CD4-positive, alpha-beta T cell treated with Interleukin-17A for 4 hours (primary cell): ENCODE measurements around the gene ZNF628.
"Not testable (repeated sequence)": the region's sequence is repeated elsewhere in the genome, so short reads cannot be mapped to it uniquely, and the experiment has no call there.

Experiments
- DNase-seq: peaks from one replicate; pipeline ENCODE4 v3.0.0-alpha.2; 2020; ENCODE audit warnings: mixed read lengths

ZNF628 gene

DNA sequence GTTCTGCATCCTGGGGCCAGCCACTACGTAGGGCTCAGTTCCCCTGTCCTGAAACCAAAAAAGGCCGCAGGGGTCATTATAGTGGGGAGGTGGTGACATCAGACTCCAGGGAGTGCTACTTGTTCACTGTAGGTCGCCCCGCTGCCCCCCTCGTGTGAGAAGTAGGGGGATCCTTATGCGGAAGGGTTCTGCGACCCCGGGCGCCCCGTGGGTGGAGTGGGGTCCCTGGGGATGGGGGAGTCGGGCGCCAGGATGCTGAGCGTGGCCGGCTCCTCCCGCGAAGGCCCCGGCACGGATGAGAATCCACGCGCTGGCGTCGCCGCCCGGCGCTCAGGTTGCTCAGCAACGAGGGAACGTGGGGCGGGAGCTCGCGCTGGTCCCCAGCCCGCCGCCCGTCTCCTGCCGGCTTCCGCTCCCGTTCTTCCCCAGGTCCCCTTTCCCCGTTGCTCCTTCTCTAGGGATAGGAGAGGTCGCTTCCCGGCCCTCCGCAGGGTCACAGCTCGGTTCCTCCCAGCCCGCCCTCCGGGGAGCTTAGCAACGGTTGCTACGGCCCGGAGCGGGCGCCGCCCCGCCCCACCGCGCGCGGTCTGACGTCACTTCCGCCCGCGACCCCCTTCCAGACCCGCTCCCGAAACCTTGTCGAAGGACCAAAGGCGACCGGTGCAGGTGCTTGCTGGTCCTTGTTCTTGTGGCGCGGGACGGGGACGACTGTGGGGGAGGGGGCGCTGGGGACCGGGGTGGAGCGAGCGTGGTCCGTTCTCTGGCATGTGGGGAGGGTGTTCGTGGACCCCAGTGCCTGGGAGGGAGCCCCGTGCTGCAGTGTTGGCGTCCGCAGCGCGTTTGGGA, 8.4 kb downstream of the ZNF628 start, which contains the start of gene NAT14:
Gene NAT14 (plus strand): TSS at position 596 of the 846 bp plus-strand sequence. CDS start 521 bp downstream, outside the sequence.
- DNase-seq: peak; percentile 65

- DNase-seq: no peak
Observed at GRCh38 chr19:55485439-55486011, 9.1 kb downstream of the ZNF628 start.

DNA sequence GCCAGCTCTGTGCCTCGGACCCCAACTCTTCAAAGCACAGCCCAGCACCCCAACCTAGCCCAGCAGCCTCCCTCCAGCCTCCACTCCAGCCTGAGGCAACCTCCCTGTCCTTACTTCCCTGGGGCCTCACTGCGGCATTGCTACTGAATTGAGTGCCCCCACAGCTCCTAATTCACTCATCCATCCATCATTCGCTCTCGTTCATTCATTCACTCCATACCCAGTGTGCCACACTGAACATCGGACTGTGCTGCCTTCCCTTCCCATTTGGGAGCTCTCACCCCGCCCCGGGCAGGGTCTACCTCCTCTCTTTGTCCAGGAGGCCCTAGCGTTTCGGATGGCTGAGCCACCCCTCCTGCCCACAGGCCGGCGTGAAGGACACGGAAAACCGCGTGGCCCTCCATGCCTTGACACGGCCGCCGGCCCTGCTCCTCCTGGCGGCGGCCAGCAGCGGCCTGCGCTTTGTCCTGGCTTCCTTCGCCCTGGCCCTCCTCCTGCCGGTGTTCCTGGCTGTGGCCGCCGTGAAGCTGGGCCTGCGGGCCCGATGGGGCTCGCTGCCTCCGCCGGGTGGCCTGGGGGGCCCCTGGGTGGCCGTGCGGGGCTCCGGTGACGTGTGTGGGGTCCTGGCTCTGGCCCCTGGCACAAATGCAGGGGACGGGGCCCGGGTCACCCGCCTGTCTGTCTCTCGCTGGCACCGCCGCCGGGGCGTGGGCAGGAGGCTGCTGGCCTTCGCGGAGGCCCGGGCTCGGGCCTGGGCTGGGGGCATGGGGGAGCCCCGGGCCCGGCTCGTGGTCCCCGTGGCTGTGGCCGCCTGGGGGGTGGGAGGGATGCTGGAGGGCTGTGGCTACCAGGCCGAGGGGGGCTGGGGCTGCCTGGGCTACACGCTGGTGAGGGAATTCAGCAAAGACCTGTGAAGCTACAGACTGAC, 9.9 kb downstream of the ZNF628 start:
- DNase-seq: no peak

DNA sequence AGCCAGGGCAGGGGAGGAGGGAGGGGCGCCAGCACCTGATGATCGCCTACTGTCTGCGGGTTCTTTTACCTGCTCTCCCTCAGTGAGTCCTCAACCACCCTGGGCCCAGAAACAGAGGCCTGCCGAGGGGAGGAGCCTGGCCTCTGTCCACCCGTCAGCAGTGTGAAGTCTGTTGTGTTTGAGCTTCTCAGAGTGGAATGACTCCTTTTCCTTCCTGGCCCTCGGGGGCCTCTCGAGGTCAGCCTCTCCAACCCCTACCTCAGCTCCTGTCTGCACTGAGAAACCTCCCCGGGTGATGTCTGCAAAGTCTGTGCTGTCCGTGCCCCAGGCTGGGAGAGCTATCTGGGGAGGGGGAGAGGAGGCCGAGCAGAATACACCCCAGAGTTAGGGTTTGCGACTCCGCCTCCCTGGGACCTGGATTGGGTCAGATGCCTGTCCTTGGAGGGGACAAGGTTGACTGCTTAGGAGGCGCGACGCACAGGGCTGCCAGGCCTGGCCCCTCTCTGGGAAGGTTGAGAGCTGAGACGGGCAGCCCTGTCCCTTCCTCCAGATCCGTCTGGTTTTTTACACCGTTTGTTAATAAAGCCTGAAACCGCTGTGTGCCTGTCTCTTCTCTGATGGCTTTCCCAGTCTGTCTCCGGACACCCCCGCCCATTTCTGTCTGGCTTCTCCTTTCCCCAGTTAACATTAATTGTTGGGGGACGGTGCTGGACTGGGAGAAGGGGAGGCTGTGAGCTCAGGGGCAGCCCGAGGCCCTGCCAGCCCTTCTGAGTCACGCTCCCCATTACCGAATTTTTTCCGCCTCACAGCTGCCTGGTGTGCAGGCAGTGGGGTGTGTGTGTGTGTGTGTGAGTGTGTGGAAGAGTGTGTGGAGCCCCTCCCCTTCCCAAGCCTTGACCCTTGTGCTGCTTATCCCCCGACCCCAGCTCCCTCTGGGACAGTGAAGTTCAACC, 10.8 kb downstream of the ZNF628 start:
- no peak for DNase-seq

- no peak for DNase-seq
Observed at GRCh38 chr19:55487924-55488687, 11.7 kb downstream of the ZNF628 start, which contains the start of gene SSC5D. SSC5D (plus strand) TSS chr19:55488436; CDS start chr19:55488590, 154 bp downstream.

- no peak for DNase-seq
Observed at GRCh38 chr19:55488986-55489710, 12.7 kb downstream of the ZNF628 start.

- DNase-seq: no peak
Observed at GRCh38 chr19:55489711-55490477, 13.5 kb downstream of the ZNF628 start.

- no peak for DNase-seq
Observed at GRCh38 chr19:55490478-55491432, 14.3 kb downstream of the ZNF628 start.

DNA sequence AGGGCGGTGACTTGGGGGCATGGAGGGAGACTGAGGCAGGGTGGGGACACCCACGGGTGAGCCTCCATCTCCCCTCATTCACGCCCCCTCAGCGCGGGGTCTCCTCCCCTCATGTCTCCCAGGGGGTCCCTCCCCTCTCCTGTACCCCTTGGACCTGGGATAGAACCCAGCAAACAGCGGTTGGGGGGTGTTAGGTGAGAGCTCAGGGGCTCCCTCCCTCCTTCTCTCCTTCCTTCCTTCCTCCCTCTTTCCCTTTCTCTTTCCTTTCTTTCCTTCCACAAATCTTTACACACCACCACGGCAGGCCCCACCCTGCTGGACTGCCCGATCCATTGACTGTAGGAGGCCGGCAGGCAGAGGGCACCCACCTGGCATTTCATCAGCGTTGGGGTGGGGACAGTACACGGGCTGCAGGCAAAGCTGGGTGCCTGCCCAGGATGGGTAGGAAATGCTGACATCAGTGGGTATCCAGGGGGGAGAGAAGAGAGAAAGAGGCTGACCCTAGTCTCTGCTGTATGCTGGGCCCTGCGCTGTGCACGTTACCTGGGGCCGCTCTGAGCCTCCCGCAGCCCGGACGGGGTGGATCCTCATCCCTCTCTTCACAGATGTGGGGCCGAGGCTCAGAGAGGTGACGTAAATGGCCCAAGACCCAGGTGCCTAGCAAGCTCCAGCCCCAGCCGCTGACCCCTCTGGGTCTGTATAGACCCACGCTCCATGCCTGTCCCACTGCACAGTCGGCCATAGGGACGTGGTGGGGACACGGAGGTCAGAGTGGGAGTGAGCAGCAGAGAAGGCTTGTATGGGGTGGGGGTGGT, 15.3 kb downstream of the ZNF628 start:
- DNase-seq: no peak

DNA sequence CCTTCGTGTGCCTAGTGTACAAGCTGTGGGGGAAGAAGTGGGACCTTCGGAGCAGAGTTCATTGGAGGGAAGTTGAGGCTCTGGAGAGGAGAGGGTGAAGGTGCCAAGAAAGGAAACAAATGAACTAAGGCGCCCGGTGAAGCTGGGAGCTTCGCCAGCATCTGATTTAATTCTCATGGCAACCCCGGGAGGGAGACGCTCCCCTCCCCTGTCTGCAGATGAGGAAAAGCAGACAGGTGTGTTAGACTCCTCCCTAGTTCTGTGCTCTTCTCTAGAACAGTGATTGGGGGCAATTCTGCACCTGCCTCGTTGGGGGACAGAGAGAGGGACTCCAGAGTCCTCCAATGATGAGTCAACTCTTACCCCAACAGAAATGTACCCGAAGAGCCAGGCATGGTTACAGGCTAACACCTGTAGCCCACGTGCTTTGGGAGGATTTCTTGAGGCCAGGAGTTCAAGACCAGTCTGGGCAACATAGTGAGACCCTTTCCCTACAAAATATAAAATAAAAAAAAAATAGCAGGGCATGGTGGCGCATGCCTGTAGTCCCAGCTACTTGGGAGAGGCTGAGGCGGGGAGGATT, 16.0 kb downstream of the ZNF628 start:
- no peak for DNase-seq

DNA sequence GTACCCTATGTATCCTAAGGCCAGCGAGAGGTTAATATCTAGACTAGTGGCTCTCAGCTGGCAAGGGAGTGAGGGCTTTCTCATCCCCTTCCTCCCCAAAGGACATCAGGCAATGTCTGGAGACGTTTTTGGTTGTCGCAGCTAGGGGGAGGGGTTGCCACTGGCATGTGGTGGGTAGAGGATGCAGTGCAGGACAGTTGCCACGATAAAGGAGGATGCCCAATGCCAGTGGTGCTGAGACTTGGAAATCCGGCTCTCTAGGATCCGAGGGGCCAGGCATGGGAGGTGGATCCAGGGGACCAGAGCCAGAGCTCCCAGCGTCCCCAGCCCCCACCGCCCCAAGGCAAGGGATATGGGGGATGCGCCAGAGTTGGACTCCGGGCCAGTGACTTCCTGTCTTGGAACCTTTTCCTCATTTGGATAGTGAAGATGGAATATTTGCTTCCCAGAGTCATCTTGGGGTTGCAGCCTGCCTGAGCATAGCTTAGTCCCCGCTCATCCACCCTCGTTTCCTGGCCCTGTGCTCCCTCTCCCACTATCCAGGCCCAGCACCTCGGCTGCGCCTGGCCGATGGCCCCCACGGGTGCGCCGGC, 16.7 kb downstream of the ZNF628 start:
- DNase-seq: no peak

DNA sequence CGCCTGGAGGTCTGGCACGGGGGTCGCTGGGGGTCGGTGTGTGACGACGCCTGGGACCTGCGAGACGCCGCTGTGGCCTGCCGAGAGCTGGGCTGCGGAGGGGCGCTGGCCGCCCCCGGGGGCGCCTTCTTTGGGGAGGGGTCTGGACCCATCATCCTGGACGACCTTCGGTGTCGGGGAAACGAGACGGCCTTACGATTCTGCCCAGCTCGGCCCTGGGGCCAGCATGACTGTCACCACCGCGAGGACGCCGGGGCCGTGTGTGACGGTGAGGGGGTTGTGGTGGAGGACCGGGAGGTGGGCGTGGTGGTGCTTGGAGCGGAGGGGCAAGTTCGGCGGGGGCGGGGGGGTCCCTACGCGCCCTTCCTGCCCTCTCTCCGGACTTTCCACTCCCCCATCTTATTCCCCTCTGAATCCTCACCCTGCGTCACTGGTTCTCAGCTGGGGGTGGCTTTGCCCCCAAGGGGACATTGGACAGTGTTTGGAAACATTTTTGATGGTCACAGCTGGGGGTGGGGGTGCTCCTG, 17.3 kb downstream of the ZNF628 start:
- no peak for DNase-seq

DNA sequence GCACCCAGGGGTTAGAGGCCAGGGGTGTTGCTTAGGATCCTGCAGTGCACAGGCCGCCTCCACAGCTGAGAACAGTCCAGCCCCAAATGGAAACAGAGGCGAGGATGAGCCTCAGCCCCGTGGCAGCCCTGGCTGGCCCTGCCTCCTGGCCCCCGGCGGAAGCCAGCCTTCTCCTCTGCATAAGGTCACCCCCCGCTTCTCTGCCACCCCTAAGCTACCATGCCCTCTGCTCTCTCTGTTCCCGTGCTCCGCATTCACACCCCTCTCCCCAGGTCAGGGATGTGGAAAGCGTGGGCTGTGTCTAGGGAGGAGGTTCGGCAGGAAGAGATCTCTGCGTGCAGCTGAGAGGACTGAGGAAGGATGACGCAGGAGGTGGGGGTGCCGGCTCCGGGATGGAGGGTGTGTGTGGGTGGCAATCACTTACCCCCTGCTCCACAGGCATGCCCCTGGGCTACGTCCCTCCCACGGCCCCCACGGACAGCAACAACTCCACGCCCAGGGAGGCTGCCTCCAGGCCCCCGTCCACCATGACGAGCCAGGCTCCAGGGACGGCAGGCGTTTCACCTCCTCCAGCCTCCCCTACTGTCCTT, 17.9 kb downstream of the ZNF628 start:
- no peak for DNase-seq

GRCh38 chr19:55495646-55496349, 19.4 kb downstream of the ZNF628 start:
- no peak for DNase-seq

GRCh38 chr19:55496820-55497219, 20.4 kb downstream of the ZNF628 start:
- not testable (repeated sequence) for DNase-seq
